ENCODE data around the gene INKA1.

INKA1 gene

DNA sequence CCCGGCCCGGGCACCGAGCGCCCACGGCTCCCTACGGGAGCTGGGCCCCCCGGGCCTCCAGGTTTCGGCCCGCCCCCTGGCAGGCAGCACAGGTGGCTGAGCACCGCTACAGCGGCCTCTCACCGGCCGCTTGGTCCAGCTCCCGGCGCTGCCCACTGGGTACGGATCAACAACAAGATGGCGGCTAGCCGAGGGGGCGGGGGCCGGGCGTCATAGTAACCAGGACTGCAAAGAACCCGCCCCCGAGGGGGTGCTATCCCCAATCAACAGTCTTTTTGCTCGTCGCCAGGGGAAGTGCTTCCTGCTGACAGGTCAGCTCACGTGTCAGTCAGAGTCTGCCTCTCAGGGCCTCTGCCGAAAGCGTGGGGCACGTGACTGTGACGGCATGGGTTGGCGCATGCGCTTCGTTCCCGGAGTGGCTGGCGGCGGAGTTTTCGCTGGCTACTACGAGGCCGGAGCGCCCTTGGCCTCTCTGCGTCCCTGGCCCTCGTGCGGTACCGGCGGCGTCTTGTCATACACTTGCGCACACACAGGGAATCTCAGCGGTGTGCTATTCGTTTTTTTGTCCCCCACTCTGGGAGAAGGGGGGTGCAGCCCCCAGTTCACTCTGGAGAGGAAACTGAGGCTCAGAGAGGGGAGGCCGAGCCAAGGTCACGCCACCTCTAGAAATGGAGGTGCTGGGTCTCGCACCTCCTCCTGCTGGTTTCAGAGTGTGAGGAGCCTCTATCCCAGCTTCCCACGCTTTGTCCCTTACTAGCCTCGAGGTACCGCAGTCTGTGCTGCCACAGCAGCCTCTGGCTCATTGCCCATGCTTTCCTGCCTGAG is 16.5 kb upstream of the INKA1 start, which contains the start of gene IP6K1:
Gene IP6K1, minus strand, starts transcription at position 186 of the 825 bp plus-strand sequence. CDS start 38,502 bp downstream, outside the sequence.
- peak; percentile 99 to 100 (median 99) for DNase-seq (ENCODE audit: low read depth in 3 of 3)

DNA sequence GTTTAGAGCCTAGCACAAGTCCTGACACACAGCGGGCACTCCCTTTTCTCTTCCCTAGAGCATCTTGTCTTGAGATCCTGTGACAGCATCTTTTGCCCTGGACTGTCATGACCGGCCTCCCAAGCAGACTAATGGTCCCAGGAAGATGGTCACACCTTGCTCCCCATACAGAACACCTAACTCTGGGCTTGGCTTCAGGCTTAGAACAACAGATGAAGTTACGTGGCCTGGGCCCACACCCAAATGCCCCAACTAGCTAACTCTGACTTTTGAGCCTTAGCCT is 15.9 kb upstream of the INKA1 start:
- DNase-seq (ENCODE audit: low read depth in 3 of 3) = no peak

DNA sequence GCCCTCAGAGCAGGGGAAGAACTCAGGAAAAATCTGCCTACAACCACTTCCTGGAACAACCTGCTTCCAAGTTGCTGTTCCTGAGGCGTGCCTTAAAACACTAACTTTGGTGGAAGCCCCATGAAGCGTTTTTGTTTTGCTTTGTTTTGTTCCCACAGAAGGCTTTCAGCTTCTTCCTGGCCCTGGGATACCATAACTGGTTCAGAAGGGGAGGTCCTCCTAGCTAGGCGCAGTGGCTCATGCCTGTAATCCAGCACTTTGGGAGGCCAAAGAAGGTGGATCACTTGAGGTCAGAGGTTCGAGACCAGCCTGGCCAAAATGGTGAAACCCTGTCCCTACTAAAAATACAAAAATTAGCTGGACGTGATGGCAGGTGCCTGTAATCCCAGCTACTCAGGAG is 15.5 kb upstream of the INKA1 start:
- no peak for DNase-seq (ENCODE audit: low read depth in 3 of 3)

DNA sequence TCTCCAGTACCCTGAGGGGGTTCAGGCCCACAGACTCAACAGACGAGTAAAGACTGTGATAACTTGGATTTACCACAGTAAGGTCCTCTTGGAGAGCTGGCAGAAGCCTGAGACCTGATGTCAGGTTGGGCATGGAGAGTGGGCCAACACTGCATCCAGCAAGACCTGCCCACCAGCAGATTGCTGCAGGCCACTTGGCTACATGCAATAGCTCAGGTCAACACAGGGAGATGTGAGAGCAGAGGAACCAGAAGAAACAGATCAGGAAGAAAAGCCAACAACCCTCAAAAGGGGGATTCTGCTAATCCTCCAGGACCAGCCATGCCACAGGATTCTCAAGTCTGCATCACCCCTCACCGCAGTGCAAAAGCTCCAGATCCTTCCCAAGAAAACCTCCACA is 15.0 kb upstream of the INKA1 start:
- no peak for DNase-seq (ENCODE audit: low read depth in 3 of 3)

DNA sequence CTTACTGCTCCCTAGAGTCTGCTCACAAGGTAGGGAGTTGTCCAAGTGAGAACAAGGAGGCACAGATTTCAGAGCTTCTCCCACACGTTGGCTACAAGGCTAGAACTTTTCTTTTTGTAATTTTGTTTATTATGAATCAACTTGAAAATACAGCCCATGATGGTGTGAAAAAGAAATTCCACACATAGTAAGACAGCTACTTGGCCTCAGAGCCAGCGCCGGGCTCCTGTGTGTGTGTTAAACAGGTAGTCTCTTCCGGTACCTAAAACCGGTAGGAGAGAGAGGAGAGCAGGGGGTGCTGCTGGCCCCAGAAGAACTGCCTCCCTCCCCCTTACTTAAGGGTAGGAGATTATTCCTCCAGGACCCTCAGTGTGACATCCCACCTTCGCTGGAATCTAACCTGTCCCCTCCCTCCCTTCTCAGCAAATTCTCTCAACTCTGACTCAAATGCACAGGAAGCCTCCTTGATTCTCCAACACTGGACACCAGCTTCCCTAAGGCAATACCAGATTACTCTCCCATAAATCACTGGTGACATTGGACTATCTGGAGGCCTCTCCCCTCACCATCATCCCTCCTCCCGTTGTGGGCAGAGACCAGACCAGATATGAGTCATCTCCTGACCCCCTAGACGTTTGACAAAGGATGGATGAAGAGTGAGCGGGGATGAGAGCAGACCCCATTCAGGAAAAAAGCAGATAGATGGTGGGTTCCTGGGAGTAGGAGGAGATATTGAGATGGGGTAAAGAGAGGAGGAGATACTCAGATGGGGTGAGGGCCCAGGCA is 12.2 kb upstream of the INKA1 start:
- no peak for DNase-seq (ENCODE audit: low read depth in 3 of 3)

DNA sequence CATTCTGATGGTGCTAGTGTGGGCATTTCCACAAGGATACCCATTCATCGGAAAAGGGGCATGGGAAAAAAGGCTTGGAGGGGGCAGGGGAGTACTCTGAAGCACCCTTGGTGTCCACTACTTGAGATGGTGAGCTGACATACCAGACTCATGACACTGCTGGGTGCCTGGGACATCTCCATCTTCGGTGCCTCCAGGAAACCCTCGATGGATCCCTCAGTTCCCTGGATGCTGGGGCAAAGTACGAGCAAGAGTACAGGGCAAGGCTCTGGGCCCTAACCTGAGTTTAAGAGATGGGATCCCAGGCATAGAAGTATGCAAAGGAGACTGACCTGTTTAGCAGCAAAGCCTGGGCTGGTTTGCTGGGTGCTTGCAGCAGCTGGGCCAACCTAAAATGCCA is 11.5 kb upstream of the INKA1 start:
- DNase-seq (ENCODE audit: low read depth in 3 of 3) = no peak

DNA sequence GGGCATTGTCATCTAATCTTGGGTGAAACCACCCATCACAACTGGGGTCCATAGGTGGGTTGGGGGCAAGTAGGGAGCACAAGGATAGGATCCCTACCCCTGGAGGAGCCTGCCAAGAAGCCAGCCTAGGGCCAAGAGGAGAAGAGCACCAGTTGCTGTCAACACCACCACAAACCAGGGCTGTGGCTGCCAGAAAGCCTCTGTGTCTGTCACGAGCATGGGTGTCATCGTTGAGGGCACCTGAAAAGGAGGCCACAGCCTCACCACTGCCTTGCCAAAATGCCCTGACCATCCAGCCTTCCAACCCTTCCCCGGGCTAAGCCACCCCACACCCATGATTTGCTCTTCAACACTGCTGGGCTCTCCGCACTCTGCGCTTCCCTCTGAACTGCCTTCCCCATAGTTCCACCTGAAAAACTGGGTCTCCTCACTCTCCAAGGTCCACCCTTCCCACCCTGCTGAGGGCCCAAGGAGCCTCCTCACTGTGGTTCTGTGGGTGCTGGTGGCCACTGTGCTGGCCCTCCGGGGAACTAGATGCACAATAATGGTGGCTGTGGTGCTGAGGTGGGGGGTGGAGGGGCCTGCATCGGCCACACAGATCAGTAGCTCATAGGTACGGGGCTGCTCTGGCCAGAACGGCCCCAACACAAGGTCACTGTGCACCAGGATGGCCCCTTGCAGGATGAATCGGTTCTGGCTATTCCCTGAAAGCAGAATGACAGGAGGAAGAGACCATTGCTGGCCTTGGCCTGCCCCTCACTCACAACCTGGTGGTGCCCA is 10.5 kb upstream of the INKA1 start:
- DNase-seq (ENCODE audit: low read depth in 3 of 3) = no peak

DNA sequence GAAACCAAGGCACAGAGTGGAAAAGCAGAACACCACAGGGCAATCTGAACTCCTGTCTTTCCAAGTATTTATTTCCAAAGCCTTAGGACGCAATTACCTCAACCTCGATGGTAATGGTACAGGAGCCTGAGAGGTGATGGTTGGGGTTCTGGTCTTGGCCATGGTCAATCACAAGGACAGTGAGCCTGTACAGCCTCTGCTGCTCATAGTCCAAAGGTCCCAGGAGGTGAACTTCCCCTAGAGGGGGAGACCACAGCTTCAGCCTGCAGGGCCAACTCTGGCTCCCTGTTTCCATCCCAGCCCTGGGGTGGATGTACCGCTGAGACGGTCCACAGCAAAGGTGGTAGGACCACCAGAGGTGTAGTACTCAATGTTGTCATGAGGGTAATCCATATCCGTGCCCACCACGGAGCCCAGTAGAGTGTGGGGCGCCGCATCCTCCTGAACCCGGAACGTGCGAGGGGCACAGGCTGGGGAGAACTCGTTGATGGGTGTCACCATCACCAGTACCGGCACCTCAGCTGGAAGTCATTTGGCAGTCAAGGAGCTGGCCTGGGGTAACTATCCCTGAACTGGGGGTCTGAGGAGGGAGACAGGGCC is 9.5 kb upstream of the INKA1 start:
- no peak for DNase-seq (ENCODE audit: low read depth in 3 of 3)

DNA sequence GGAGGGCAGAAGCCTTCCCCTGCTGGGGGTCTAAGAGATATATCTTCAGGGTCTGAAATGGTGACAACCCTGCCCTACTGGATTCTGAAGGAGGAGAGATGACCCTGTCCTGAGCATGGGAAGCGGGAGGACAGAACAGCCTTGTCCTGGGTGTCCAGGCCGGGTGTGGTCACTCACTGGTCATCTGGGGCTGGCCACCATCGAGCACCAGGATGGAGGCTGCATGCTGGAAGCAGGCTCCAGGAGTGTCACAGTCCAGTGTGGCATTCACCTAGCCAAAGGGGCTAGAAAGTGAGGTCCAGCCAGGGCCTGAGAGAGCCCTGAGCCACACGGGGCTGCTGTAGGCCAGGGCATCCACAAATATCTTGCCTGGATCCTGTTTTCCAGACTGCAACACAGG is 8.6 kb upstream of the INKA1 start:
- DNase-seq (ENCODE audit: low read depth in 3 of 3) = no peak

DNA sequence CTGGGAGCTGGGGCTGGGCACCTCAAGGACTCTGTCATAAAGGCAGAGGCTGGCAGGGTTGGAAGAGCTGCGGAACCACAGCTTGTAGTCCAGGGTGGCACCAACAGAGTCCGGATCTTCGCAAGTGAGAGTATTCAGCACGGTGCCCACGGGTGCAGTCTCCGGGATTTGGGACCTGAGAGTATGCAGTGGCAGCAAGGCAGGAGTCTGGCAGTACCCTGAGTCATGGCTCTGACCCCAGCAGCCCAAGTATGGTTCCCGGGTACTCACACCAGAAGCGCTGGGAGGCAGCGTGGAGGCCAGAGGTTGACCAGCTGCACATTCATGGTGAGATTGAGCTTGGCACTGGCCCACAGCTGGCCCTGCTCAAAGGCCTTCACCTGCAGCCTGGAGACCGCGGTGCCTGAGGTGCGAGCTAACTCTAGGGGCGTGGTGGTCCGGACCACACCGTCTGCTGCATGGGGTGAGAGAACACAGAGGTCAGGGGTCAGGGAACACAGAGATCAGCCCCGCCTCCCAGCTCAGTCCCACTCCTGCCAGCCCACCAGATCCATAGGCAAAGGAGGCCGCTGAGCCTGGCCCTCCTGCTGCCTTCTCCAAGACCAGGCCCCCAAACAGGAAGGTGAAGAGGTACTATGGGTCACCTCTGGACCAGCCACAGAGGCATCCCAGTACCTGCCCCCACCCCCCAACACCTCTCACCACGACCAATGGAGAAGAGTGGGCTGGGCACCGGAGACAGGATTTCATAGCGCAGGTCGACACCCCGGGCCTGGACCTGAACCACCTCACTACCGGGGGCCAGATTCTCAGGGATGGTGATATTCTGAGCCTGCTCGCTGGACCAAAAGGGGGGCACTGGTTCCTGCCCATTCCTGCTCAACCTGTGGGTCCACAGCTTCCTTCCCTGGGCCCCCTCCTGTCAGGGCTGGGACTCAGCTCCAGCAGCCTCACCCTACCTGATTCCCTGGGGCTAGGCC is 7.8 kb upstream of the INKA1 start:
- no peak for DNase-seq (ENCODE audit: low read depth in 3 of 3)

DNA sequence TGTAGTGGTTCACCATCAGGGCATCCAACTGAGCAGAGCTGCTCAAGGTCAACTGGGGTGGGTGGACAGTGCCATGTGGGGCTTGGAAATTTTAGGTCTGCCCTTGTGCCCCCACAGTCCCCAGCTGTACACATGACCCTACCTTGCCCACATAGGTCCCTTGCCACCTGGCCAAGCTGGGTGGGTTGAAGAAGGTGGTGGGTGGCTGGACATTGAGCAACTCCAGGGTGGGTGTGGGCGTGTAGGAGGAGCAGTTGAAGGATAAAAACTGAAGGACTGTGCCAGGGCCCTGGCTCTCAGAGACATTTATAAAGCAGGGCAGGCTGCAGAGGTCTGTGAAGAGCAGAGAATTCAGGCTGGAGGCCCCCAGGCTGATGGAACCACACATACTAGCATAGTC is 4.0 kb upstream of the INKA1 start:
- DNase-seq (ENCODE audit: low read depth in 3 of 3) = no peak

DNA sequence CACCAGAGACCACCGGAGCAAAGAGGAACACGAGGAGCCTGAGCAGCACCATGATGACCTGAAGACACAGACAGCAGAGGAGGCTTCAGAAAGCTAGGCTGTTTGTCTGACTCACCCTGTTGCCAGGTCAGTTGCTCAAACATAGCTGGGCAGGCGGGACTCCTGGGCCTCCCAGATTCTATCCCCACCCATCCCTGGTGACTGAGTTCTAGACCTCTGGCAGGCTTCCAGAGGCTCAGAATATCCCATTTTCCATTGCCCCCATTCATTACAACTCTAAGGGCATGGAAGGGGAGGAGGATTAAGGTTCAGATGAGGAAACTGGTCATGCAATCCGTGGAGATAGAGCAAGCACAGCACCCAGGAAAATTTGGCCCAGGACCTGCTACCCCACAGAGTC is 3.3 kb upstream of the INKA1 start, which contains the start of gene CDHR4:
Gene CDHR4, minus strand, starts transcription at position 113 of the 400 bp plus-strand sequence. Its CDS starts 61 bp downstream, at position 52.
- DNase-seq (ENCODE audit: low read depth in 3 of 3) = no peak

DNA sequence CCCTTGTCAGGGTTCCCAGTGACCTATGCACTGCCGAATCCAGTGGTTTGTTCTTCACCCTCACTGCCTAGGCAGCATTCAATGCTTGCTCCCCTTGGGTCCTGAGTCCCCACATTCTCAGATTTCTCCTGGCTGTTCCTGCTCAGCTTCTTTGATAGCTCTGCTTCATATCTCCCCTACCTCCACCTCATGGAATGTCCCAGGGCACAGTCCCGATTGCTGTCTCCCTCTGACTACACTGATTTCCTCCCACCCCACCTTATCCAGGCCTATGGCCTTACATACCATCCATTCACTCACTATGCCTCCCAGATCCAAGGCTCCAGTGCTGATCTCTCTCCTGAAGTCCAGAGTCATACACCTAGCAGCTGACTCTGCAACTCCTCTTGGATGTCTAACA is 1.9 kb upstream of the INKA1 start:
- DNase-seq (ENCODE audit: low read depth in 3 of 3) = no peak

DNA sequence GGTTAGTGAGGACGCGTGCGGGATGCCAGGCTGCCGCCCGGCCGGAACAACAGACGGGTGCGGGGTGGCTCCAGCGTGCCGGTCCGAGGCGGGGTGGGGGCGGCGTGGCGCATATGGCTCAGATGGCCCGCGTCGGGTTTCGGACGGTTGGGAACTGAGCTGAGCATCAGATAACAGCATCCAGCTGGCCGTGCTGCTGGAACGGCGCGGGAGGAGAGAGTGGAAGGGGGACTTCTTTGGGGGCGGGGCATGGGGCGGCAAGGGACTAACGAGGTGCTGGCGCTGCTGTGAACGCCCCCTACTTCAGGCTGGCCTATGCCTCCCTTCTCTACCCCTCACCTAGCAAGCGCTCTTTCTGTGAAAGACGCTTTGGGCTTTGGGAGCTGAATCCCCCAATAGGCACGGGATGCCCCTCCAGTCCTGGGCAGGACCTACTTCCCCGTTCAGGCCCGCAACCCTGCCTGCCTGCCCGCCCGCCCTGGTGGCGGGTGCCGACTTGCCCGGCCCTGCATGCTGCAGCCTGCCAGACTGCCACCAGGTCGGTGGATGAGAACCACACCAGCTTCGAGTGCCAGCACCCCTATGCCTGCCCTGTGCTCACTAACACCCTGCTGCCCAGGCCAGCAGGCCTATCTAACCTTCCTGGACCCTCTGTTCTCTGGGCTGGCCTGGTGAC is 542 bp downstream of the INKA1 start:
- DNase-seq (ENCODE audit: low read depth in 3 of 3) = peak in 1 of 3 donors; percentile 35

DNA sequence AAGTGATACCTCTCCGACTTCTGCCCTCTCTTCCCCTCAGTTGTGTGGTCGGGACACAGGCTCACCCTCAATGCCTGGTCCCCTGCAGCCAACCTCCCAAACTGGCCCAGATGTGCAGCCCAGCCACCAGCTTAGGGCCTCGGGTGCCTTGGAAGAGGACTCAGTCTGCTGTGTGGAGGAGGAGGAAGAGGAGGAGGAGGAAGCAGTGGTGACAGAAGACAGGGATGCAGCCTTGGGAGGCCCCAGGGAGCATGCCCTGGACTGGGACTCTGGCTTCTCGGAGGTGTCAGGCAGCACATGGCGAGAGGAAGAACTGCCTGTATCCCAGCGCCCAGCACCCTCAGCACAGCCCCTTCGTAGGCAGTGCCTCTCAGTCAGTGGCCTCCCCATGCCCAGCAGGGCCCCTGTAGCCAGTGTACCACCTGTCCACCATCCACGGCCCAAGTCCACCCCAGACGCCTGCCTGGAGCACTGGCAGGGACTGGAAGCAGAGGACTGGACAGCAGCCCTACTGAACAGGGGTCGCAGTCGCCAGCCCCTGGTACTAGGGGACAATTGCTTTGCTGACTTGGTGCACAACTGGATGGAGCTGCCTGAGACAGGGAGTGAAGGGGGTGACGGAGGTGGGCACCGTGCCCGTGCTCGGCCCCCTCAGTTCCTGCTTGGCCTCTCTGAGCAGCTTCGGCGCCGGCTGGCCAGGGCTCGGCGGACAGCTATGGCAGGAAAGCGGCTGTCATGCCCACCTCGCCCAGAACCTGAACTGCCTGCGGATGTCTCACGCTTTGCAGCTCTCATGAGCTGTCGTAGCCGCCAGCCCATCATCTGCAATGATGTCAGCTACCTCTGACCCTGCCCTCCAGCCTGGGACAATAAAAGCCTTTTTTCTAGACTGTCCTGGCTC is 1.3 kb downstream of the INKA1 start:
- DNase-seq (ENCODE audit: low read depth in 3 of 3) = no peak

DNA sequence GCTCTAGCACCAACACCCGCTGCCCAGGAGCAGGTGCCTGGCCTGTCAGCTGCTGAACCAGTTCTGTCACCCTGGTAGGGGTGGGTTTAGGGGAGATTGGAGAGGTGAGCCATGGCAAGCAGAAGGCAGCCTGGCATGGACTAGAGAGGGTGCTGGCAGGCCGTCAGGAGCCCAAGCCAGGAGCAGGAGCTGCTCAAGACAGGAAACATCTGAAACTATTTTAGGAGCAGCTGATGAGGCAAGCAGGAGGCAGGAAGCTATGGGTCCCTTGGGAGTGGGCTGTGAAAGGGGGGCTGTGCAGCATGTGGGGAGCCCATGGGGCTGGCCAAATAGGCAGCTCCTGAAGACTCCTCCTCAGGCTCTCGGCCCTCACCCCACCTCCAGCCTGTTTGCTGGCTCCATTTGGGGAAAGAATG is 2.3 kb downstream of the INKA1 start:
- no peak for DNase-seq (ENCODE audit: low read depth in 3 of 3)

DNA sequence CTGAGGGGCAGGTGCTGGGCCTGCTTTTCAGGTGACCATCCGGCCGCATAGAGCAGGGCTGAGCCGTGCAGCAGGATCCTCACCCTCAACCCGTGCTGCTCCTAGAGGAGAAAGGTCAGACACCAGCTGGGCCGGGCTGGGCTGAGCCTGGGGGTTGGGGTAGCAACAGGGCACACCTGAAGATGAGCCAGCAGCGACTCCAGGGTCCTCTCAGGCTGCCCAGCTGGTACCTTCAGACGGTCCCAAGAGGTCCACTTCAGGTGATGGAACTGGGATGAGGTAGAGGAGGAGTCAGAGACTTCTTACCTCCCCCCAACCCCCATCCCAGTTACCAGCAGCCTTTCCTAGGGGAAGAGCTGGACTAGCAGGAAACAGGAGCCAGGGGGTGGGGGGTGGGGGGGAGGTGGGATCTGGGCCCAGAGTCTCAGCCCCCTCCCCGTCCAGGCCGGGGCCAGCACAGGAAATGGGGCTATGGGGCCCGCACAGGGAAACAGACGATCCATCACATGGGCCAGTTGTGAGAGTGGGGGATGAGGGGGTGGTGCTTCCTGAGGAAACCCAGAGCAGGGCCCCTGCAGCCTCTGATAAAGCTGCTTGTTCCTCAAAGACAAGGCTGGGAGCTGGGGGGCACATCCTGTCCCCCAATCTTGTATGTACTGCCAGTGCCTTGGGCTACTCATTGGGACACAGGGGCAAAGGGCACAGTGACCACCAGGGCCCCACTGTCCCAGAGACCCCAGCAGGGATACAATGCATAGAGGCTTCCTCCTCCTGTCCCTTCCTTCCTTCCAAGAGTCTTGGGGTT is 3.0 kb downstream of the INKA1 start:
- no peak for DNase-seq (ENCODE audit: low read depth in 3 of 3)

DNA sequence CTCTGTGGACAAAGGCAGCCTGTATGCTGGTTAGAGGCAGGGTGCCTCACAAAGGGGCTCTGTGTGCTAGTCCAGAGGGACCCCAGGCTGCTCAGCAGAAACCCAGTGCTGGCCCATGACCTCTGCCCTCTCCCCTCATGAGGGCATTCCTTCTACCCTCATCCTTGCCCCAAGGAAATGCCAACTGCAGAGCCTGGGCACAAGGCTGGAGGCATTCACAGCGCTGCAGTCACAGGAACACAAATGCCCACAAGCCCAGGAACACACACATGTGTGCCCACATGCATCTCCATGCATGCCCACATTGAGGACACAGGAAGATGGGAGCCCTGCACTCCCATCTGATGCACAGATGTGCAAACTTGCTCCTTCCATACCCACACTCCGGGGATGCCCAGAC is 3.8 kb downstream of the INKA1 start:
- DNase-seq (ENCODE audit: low read depth in 3 of 3) = no peak
